ENCODE results near the gene MIR17HG.

Gene MIR17HG

GRCh38 chr13:91368101-91368500, 20.6 kb downstream of the MIR17HG start:
- no peak for DNase-seq (ENCODE audit: low read depth in 2 of 2, low spot score in 1 of 2)

- DNase-seq (ENCODE audit: low read depth in 2 of 2, low spot score in 1 of 2) = no peak
These were observed 21.4 kb downstream of the MIR17HG start for GRCh38 chr13:91368676-91369440.

GRCh38 chr13:91369441-91369831, 21.9 kb downstream of the MIR17HG start:
- no peak for DNase-seq (ENCODE audit: low read depth in 2 of 2, low spot score in 1 of 2)

GRCh38 chr13:91370501-91370900, 23.0 kb downstream of the MIR17HG start:
- DNase-seq (ENCODE audit: low read depth in 2 of 2, low spot score in 1 of 2) = no peak

GRCh38 chr13:91372911-91373310, 25.4 kb downstream of the MIR17HG start:
- DNase-seq (ENCODE audit: low read depth in 2 of 2, low spot score in 1 of 2) = no peak

GRCh38 chr13:91375116-91375729, 27.7 kb downstream of the MIR17HG start:
- no peak for DNase-seq (ENCODE audit: low read depth in 2 of 2, low spot score in 1 of 2)

GRCh38 chr13:91381371-91381770, 33.9 kb downstream of the MIR17HG start:
- no peak for DNase-seq (ENCODE audit: low read depth in 2 of 2, low spot score in 1 of 2)

- DNase-seq (ENCODE audit: low read depth in 2 of 2, low spot score in 1 of 2) = no peak
These were observed 36.3 kb downstream of the MIR17HG start for GRCh38 chr13:91383836-91384235.

- no peak for DNase-seq (ENCODE audit: low read depth in 2 of 2, low spot score in 1 of 2)
These were observed 37.4 kb downstream of the MIR17HG start for GRCh38 chr13:91384896-91385295.

- no peak for DNase-seq (ENCODE audit: low read depth in 2 of 2, low spot score in 1 of 2)
These were observed 41.7 kb downstream of the MIR17HG start for GRCh38 chr13:91389186-91389585.

- DNase-seq (ENCODE audit: low read depth in 2 of 2, low spot score in 1 of 2) = no peak
These were observed 50.1 kb downstream of the MIR17HG start for GRCh38 chr13:91397595-91397994.

GRCh38 chr13:91398413-91399188, 51.1 kb downstream of the MIR17HG start, which contains the start of gene GPC5:
GPC5 (plus strand) TSS chr13:91398621.
- peak; percentile 58 to 65 for DNase-seq (ENCODE audit: low read depth in 2 of 2, low spot score in 1 of 2)

GRCh38 chr13:91399189-91400062, 51.9 kb downstream of the MIR17HG start:
- DNase-seq (ENCODE audit: low read depth in 2 of 2, low spot score in 1 of 2) = no peak

- DNase-seq (ENCODE audit: low read depth in 2 of 2, low spot score in 1 of 2) = no peak
These were observed 52.5 kb downstream of the MIR17HG start for GRCh38 chr13:91400063-91400399.

GRCh38 chr13:91400671-91401070, 53.2 kb downstream of the MIR17HG start:
- no peak for DNase-seq (ENCODE audit: low read depth in 2 of 2, low spot score in 1 of 2)

- no peak for DNase-seq (ENCODE audit: low read depth in 2 of 2, low spot score in 1 of 2)
These were observed 54.4 kb downstream of the MIR17HG start for GRCh38 chr13:91401920-91402319.

Measured in stimulated activated CD8-positive, alpha-beta memory T cell treated with anti-CD3 and anti-CD28 coated beads, Interleukin-4, amount 100 ng/mL, for 4 hours (primary cell).